Glomerular visceral epithelial cell (primary cell): ENCODE data around the gene WRAP73.

Experiments used
- DNase-seq: peaks from one replicate; pipeline ENCODE4 v3.0.0-alpha.2; 2016; ENCODE audit errors: extremely low spot score

Gene WRAP73

DNA sequence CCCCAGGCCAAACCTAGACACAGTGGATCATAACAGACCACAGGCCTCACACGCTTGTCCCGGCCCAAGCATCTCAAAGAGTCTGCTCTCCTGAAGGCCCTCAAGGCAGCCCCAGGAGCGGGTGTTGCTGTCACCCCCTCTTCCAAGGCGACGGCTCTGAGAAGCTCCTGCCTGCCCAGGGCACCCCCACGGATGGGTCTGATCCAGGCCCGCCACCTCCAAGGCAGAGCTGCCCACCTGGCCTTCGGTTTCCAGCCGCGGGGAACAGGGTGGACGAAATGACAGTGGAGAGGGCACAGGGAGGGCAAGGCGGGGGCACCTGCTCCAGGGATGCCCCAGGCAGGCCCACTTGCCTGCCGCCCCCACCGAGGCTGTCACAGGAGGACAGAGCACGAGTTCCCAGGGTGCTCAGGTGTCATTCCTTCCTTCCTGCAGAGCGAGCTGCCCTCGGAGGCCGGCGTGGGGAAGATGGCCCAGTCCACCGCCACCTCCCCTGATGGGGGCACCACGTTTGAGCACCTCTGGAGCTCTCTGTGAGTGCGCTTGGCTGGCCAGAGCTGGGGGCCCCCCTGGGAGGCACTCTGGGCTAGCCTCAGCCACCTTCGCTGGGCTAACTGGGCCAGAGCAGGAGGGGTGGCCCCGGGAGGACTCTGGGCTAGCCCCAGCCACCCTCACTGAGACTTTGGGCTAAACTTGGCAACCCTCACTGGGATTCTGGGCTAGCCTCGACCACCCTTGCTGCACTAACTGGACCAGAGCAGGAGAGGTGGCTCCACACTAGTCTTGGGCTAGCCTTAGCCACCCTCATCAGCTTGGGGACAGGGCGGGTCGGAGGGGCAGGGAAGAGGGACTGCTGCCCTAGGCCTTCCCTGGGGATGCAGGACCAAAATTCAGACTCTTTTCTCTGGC is 32.2 kb upstream of the WRAP73 start:
- DNase-seq = no peak

DNA sequence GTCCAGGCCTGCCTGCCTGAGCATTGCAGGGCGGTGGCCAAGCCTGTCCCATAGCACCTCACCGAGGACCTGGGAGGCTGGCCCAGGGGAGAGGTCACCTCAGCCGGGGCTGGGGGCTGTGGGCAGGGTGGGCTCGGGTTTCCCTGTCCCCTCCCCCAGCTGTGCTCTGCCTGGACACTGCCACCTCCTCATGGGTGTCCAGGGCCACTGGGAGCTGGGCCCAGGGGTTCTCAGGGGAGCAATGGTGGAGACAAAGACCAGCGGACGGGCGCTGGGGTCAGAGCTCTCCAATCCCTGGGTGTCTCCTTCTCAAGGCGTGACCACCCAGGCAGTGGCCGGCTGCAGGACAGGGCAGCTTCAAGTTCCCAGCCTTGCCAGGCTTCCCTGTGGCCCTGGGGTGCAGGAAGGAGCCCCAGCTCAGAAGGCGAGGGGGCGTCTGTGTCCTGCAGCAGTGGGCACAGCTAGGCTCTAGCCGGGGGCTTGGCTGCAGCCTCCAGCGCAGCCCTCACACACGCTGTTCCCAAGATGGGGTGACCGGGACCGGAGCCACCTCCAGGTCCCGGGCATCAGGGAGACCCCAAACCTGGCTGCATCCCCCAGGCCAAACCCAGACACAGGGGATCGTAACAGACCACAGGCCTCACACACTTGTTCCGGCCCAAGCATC is 31.5 kb upstream of the WRAP73 start:
- no peak for DNase-seq

DNA sequence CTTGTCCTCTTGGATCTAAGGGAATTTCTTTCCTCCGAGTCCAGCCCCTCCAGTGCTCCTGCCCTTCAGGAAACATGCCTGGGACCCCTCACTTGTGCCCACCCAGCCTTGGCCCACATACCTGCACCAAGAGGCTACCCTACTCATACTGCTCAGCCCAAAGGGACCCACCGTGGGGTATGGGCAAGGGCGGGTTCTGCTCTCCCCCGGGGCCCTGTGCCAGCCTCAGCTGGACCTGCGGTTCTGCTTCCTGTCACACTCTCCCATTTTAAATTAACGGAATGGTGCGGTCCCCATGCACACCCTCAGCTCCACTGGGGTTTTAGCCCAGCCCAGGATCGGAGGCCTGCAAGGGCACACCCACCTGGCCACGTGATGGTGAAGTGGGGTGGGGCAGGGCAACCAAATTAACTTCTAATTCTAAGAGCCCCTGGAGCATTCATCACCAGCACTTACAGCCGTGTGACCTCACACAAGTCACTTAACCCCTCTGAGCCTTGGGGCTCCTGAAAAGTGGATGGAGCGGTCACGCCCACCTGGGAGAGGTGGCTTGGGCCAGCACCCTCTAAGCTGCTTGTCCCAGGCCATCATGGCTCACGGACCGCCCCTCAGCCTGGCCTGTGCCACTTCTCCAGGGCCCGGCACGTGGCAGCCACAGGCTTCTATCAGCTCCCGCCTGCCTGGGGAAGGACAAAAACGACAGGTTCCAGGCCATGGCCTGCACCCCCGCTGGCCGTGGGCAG is 30.8 kb upstream of the WRAP73 start:
- DNase-seq = no peak

DNA sequence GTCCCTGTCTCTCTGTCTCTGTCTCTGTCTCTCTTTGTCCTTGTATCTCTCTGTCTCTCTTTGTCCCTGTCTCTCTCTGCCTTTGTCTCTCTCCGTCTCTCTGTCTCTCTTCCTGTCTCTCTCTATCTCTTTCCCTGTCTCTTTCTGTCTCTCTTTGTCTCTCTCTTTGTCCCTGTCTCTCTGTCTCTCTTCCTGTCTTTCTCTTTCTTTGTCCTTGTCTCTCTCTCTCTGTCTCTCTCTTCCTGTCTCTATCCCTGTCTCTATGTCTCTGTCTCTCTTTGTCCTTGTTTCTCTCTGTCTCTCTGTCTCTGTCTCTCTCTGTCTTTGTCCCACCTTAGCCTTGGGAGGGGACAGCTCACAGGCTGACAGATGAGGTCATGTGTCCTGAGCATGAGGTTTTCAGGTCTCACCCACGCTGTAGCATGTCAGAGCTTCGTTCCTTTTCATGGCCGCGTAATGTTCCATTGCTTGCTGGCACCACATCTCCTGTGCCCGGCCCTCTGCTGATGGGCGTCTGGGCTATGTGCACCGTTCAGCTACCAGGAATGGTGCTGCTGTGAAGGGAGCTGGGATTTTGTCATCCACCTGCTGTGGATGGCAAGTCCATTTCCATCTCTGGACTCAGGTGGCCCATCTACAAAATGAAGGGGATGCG is 30.0 kb upstream of the WRAP73 start:
- DNase-seq = no peak

DNA sequence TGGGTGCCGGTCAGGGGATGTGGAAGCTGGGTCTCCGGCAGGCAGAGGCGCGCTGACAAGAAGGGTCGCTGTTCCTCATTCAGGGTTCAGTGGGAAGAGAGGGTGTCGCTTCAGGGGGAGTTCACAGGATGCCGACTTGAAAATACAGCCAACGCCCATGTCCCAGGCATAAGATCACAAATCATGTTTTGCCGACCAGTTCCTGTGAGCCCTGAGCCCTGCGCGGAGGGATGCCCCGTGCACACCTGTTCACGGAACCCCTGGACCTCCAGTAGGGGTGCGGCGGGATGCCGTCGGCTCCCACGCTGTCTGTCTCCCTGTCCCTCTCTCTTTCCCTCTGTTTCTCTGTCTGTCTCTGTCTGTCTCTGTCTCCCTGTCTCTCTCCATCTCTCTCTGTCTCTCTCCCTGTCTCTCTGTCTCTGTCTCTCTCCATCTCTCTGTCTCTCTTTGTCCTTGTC is 29.2 kb upstream of the WRAP73 start:
- DNase-seq = no peak

DNA sequence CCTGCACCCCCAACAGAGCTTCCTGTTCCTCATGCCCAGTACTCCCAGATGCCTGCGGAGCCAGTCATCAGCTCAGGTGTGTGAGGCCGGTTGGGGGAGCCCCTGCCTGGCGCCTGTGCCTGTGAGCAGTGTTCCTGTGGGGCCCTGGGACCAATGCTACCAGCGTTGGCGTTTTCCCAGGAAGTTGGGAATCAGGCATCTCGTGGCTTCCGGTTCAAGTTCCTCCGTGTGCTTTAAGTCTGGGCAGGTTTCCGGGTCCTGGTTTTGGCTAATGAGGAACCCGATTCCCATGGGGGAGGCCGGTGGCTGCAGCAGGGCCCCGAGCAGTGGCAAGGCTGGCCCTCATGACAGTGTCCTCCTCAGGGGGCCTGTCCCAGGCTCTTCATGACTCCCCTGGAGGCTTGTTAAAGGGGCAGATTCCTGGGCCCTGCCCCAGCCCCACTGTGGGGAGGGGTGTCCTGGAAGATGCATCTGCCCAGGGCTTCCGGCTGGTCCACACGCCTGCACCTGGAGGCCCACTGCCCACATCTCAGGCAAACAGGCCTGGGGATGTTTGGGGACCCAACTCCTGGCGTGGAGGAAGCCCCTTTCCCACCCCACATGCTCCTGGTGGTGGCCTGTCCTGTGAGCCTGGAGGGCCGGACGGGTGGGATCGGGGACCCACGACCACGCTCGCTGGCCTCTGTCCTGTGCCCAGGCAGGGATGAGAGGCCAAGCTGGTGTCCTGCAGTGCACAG is 28.6 kb upstream of the WRAP73 start:
- no peak for DNase-seq

DNA sequence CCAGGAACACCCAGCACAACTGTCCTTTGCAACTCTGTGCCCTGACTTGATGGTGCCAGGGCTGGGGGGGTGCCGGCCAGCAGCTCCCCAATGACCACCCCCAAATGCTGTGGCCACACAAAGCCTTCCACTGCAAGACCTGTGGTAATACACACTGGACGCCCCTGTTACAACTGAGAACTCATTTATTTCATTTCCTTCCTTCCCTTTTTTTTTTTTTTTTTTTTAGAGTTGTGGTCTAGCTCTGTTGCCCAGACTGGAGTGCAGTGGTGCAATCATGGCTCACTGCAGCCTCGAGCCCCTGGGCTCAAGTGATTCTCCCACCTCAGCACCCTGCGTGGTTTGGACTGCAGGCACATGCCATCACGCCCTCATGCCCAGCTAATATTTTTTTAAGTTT is 27.6 kb upstream of the WRAP73 start:
- DNase-seq = no peak

DNA sequence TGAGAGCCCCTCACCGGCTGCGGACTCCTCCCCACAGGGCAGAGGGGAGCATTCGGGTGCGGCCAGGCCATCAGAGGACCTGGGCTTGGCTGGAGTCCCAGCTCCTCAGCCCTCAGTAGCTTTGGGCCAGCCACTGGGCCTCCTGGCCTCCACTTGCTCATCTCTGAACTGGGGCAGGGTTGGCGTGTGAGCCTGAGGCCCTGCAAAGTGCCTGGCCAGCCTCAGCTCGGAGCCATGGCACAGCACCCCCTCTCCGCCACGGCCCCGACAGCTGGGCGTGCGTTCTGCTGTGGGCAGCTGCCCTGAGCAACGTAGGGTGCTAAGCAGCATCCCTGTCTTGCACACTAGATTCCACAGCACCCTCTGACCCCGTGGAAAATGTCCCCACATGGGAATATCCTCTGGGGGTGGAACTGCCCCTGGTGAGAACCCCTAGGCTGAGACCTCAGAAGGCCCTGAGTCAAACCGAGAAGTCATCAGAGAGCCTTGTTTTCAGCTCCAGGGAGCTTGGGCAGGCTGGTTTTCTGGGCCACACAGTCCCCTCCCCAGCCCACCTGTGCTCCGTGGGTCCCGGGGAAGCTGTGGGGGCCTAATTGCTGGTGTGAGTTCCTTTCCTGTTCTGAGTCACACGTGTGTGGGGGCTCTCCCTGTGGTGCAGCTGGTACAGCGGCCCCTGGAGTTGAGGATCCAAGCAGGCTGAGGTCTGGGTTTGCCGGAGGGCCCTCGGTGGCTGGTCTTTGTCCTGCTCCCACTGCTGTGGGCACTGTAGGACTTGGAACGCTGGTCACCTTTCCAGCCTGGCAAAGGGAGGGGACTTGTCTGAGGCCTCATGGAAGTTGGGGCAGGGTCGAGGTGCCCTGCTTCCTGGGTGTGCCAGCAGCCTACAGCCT is 26.9 kb upstream of the WRAP73 start:
- no peak for DNase-seq

DNA sequence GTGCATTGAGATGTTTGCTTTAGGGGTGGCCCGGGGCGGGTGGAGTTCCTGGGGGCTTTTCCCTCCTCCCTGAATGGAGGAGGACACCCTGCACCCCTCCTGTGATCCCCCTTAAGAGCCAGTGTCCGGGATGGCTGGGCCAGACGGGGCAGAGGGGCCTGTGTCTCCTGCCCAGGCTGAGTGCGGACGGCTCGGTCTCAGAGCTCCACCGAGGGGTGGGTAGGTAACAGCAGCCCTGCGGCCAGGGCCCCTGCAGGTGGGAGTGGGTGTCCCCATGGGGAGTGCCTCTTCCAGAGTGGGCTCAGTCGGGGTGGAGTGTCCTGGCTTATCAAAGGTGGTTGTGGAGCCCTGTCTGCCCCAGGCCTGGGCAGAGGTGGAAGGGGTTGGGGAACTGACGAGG is 25.5 kb upstream of the WRAP73 start:
- no peak for DNase-seq

DNA sequence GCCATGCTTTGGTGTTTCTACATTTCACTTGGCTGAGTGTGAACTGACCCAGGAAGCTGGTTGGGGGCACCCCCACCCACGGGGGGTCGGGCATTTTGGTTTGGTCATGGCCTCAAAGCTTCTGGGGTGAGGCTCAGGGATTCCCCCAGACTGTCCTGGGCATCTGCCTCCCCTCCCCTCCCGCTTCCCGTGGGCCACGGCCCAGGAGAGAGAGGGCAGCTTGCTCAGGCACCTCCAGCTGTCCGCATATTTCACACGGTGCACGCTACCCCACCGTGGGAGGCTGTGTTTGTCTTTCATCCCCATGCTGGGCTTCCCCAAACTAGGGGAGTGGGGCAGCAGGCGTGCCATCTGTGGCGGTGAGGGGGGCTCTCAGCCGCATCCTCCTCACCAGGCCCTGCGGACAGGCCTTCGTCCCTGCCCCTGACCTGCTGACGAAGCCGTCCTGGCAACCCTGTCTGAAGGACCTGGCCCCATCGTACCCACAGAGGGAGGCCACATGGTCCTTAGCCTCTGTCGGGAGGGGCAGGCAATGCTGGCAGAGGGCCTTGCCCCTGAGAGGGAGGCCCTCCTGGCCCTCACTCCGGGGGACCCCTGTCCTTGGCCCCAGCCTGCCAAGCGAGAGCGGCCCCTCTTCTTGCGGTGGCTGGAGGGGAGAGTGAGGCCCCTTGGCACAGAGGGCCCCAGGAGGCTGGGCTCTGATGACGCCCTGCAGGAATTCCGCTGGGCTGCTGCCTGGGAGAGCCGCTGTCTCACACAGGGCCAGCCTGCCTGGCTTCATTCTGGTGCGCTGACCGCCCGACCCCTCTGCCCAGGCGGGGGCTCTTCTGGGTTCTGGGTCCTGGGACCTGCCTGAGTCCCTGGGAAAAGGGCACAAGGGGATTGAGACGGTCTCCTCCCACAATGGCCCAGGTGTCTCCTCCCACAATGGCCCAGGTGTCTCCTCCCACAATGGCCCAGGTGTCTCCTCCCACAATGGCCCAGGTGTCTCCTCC is 24.5 kb upstream of the WRAP73 start:
- DNase-seq = peak; percentile 73

DNA sequence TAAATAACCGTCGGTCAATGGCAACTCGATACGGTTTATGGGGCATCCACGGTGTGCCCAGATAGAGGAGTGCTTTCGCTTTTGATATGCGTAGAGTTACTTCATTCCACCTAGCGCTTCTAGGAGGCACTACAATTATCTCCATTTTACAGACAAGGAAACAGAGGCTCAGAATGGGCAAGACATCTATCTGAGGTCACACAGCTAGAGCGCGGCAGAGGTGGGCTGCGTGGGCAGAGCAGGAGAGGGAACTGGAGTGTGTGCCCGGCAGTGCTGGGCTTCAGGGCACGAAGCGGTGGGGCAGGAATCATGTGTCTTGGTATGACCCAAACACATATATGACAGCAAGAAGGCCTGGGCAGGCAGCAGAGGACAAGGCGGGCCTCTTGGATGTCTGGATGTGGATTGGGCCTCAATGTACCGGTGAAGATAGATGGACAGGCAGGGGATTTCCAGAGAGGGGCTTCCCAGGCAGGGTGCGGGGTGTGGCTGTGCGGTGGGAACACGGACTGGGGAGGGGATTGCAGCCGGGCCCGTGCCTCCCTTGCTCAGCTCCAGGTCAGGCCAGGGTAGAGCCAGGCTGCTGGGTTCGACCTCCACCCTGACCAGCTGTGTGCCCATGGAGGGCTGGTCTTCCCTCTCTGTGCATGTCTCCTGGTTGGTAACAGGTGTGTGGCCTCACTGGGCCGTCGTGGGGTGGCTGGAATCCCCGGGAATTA is 23.6 kb upstream of the WRAP73 start:
- no peak for DNase-seq

DNA sequence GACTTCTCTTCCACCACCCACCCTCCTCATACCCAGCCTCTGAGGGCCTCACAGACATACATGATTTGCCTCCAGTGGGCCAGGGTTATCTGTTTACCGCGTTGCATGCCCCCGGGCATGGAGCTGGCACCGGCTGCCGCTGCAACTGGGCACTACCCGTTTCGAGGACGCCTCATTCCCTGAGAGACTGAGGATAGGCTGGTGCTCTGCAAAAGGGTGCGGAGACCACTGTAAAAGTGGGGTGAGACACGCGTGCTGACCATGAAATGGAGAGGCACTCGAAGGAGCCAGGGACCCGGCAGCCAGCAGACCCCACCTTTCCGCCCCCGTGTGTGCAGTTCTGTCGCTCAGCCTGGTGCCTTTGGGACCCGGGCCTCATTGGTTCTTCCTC is 23.1 kb upstream of the WRAP73 start:
- no peak for DNase-seq

DNA sequence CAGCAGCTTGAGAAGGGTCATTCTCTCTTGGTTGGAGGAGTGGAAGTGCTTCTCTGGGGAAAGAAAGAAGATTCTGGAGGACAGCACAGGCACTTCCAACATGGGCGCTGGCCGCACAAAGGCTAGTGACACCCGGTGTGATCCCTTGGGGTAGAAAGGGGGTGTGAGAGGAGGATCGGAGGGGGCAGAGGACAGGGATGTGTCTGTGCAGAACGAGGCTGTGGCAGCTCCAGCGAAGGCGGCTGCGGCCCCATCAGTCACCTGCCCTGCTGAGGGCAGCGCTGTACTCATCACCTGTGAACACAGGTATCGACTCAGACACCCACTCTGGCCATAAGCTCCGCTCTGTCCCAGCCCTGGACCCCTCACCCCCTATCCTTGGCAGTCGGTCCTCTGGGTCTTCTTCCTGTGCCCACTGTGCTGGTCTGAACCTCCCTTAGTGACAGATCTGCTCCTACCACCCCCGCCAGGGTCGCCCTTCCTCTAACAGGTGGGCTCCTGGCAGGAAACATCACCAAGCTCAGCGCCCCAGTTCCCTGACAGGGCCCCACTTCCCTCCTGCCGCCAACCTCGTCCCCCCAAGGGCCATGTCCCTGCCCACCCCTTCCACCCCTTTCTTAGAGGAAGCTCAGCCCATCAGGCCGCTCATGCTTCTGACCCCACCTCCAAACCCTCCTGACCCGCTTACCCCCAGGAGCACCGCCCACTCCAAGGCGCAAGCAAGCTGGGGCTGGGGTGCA is 22.5 kb upstream of the WRAP73 start:
- no peak for DNase-seq

DNA sequence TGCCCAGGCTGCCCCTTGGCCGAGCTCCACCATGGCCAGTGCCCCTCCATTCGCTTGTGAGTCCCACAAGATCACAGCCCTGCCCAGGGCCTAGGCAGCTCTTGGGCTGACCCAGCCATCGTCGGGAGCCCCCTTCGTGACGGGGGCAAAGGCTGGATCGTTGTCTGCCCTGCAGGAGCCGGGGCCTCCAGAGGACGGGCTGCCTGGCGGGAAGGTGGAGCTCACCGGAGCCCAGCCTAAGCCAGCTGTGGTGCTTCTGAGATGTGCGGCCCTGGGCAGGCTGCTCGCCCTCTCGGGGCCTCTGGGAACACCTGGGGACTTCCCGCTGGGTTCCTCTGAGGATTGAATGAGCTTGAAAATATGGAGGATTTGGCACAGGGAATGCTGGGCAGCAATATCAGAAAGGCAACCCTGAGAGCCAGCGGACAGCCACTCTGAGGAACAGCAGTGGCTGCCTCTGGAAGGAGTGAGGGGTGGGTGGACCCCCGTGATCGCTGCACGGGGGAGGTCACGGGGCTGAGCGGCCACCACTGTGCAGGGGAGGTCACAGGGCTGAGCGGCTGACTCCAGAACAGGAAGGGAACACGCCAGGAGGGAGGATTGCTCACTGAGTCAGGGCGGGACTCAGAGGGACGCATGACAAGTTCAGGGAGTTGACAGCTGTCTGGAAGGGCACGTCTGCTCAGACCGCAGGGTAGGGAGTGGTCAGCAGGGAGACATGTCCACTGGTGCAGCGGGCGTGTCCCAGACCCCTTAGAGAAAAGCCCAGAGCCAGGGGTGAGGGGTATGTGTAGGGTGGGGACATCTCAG is 21.7 kb upstream of the WRAP73 start:
- peak; percentile 56 for DNase-seq

DNA sequence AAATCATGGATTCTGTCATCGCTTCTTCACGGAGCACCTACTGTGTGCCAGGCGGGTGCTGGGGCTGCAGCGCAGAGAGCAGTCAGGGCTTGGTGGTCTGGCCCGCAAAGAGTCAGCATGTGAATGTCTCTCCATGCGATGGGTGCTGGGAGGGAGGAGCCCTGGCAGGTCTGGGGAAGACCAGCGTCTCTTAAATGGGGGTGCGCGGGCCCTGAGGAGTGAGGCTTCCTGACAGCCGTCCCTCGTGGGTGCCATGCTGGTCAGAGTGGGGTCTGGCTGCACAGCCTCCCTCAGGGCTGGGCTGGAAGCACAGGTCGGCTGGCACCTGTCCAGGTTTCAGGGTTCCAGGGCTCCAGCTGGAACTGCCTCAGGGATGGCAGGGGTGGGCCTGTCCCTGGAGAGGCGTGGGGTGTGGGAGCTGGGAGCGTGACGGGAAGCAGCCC is 20.9 kb upstream of the WRAP73 start:
- no peak for DNase-seq

DNA sequence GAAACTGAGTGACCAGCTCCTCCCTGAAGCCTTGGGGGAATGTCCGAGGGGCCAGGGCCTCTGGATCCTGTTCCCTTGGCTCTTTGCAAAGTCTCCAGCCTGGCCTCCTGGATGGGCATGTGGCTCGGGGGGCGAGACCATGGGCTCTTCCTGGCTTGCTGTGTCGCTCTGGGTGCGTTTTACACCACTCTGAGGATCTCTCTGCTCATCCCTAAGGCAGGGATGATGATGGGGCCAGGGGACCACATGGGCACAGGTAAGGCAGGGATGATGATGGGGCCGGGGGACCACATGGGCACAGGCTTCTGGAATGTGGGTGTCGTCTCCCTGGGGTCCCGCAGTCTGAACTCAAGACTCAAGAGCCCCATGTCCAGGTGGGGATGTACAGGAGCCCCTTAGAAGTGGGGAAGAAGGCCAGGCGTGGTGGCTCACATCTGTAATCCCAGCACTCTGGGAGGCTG is 20.1 kb upstream of the WRAP73 start:
- no peak for DNase-seq

DNA sequence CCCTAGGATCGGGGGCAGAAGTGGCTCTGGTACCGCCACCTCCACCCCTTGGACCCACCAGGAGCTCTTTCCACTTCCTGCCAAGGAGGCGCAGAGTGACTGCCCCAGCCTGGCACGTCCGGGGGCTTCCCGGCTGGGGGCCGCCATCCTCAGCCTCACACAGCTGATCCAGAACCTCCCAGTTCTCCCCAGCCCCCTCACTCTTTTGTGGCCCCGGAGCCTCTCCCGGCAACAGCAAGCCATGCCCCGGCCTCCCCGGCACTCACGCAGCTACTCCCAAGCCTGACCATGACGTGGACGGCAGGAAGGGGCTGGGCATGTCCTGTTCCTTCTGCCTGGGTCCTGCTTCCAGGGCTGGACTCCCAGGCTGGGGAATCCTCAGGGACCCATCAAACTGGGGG is 19.5 kb upstream of the WRAP73 start:
- no peak for DNase-seq
